HG02642 (cell line): ENCODE measurements around the gene GPC5.

ENCODE experiments used
- ATAC-seq: cut with Tn5 transposase; IDR thresholded peaks from one replicate; pipeline ENCODE4 v1.9.1; 2021; ENCODE audit warnings: mild to moderate bottlenecking; ENCODE audit not compliant: unreplicated experiment, poor library complexity

Gene GPC5

GRCh38 chr13:91909617-91910016, 511.2 kb downstream of the GPC5 start:
- ATAC-seq = no peak

GRCh38 chr13:91922969-91923592, 524.7 kb downstream of the GPC5 start:
- ATAC-seq = no peak

- ATAC-seq = no peak
Measured at GRCh38 chr13:91930687-91931086, 532.3 kb downstream of the GPC5 start.

- no peak for ATAC-seq
Measured at GRCh38 chr13:91934354-91934753, 535.9 kb downstream of the GPC5 start.

GRCh38 chr13:91946498-91947070, 548.2 kb downstream of the GPC5 start:
- no peak for ATAC-seq

- ATAC-seq = no peak
Measured at GRCh38 chr13:91948736-91949135, 550.3 kb downstream of the GPC5 start.

- ATAC-seq = no peak
Measured at GRCh38 chr13:91950803-91951202, 552.4 kb downstream of the GPC5 start.

GRCh38 chr13:91955546-91956355, 557.3 kb downstream of the GPC5 start:
- no peak for ATAC-seq

- no peak for ATAC-seq
Measured at GRCh38 chr13:91960947-91961346, 562.5 kb downstream of the GPC5 start.

- ATAC-seq = no peak
Measured at GRCh38 chr13:91962946-91963345, 564.5 kb downstream of the GPC5 start.

GRCh38 chr13:91965511-91965910, 567.1 kb downstream of the GPC5 start:
- no peak for ATAC-seq

GRCh38 chr13:91978571-91978970, 580.1 kb downstream of the GPC5 start:
- ATAC-seq = no peak

- no peak for ATAC-seq
Measured at GRCh38 chr13:91986761-91987483, 588.5 kb downstream of the GPC5 start.

GRCh38 chr13:91988331-91988730, 589.9 kb downstream of the GPC5 start:
- ATAC-seq = no peak

GRCh38 chr13:92012787-92013186, 614.4 kb downstream of the GPC5 start:
- ATAC-seq = no peak

- no peak for ATAC-seq
Measured at GRCh38 chr13:92017737-92018136, 619.3 kb downstream of the GPC5 start.

GRCh38 chr13:92028695-92029094, 630.3 kb downstream of the GPC5 start:
- no peak for ATAC-seq

GRCh38 chr13:92029641-92030040, 631.2 kb downstream of the GPC5 start:
- ATAC-seq = no peak

- no peak for ATAC-seq
Measured at GRCh38 chr13:92038905-92039304, 640.5 kb downstream of the GPC5 start.

- no peak for ATAC-seq
Measured at GRCh38 chr13:92042522-92042921, 644.1 kb downstream of the GPC5 start.

- ATAC-seq = no peak
Measured at GRCh38 chr13:92044351-92044750, 645.9 kb downstream of the GPC5 start.
